ENCODE results near the gene ELF2. TPM values are rescaled to one million over a fixed set of nuclear protein-coding genes. Genes with fewer than 3 reads are reported as not detected.
"Not testable (repeated sequence)": the region's sequence is repeated elsewhere in the genome, so short reads cannot be mapped to it uniquely, and the experiment has no call there.

Gene ELF2
- total RNA-seq, 1 donor: 52.2 TPM

DNA sequence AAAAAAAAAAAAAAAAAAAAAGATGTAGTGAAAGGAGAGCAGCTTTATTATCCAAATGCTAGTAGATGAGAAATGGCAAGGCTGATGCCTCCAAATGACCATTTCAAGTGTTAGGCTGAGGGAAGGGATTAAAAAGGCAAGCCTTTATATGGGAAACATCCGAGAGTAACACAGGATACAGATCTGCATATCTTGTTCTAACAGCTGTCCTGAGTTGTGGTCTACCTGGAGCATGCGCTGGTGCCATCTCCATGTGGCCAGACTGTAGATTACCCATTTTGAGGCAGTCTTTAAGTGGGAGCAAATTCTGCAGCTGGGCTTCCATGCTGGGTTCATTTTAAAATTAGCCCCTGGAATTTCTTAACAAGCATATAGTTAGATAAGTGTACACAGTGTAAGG lies 26.0 kb upstream of the ELF2 start:
- DNase-seq (ENCODE audit: low read depth): no peak
- TF ChIP-seq, protein P1, sequence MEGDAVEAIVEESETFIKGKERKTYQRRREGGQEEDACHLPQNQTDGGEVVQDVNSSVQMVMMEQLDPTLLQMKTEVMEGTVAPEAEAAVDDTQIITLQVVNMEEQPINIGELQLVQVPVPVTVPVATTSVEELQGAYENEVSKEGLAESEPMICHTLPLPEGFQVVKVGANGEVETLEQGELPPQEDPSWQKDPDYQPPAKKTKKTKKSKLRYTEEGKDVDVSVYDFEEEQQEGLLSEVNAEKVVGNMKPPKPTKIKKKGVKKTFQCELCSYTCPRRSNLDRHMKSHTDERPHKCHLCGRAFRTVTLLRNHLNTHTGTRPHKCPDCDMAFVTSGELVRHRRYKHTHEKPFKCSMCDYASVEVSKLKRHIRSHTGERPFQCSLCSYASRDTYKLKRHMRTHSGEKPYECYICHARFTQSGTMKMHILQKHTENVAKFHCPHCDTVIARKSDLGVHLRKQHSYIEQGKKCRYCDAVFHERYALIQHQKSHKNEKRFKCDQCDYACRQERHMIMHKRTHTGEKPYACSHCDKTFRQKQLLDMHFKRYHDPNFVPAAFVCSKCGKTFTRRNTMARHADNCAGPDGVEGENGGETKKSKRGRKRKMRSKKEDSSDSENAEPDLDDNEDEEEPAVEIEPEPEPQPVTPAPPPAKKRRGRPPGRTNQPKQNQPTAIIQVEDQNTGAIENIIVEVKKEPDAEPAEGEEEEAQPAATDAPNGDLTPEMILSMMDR (IDR thresholded peaks at IDR 0.05; ENCODE audit: insufficient read depth, low read length): no peak
- H3K4me3 ChIP-seq (ENCODE audit: low read depth, low read length): no peak overlapping the region

DNA sequence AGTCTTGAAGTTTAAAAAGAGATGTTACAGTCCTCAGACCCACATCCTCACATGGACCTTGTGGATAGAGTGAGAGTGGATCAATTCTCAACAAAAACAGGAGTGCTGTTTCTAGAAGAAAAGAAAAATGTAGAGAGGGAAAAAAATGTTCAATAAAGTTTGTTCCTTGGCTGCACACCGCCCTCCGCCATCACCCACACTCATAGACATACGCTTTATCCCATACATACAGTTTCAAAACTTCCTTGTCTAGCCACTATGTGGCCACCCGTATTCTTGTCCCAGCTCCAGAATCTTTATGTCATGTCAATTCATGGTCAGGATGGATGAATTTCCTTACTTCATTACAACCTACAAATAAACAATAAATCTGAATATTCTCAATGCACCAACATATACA lies 23.5 kb upstream of the ELF2 start:
- no peak for DNase-seq (ENCODE audit: low read depth)
- TF ChIP-seq, protein P1 (IDR thresholded peaks at IDR 0.05; ENCODE audit: insufficient read depth, low read length): no peak
- no peak overlapping the region for H3K4me3 ChIP-seq (ENCODE audit: low read depth, low read length)

GRCh38 chr4:139200102-139200501 lies 23.1 kb upstream of the ELF2 start:
- TF ChIP-seq, protein P1 (IDR thresholded peaks at IDR 0.05; ENCODE audit: insufficient read depth, low read length): no peak
- DNase-seq (ENCODE audit: low read depth): no peak
- no peak overlapping the region for H3K4me3 ChIP-seq (ENCODE audit: low read depth, low read length)

GRCh38 chr4:139197214-139197613 lies 20.2 kb upstream of the ELF2 start:
- not testable (repeated sequence) for DNase-seq (ENCODE audit: low read depth); H3K4me3 ChIP-seq (ENCODE audit: low read depth, low read length)

DNA sequence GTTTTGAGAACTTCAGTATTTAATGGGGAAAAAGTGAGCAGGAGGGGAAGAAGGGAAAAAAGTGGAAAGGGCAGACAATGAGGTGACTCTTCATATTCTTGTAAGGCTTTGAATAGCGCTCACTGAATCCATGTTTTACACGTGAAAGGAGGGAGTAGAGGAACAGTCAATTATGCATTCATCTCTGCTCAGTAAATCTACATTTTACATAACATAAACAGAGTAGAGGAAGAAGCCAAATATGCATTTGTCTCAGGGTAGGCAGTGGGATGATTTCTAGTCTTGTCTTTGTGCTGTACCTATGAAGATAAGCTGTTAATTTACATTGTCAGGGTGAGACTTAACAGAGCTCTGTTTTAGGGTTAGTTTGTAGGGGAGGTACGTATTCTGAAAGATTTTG lies 19.4 kb upstream of the ELF2 start:
- no peak for DNase-seq (ENCODE audit: low read depth)
- TF ChIP-seq, protein P1 (IDR thresholded peaks at IDR 0.05; ENCODE audit: insufficient read depth, low read length): no peak

GRCh38 chr4:139191373-139191772 lies 14.4 kb upstream of the ELF2 start:
- TF ChIP-seq, protein P1 (IDR thresholded peaks at IDR 0.05; ENCODE audit: insufficient read depth, low read length): no peak
- DNase-seq (ENCODE audit: low read depth): no peak
- H3K4me3 ChIP-seq (ENCODE audit: low read depth, low read length): no peak overlapping the region

More for the DNA sequence above, 19.4 kb upstream of the ELF2 start:
- no peak overlapping the region for H3K4me3 ChIP-seq (ENCODE audit: low read depth, low read length)

- no peak overlapping the region for H3K4me3 ChIP-seq (ENCODE audit: low read depth, low read length)
- DNase-seq (ENCODE audit: low read depth): no peak
- TF ChIP-seq, protein P1 (IDR thresholded peaks at IDR 0.05; ENCODE audit: insufficient read depth, low read length): no peak
These were observed 13.0 kb upstream of the ELF2 start for GRCh38 chr4:139189972-139190371.

All from fibroblast of the aortic adventitia (primary cell).